Measurements from ENCODE around the gene ZWILCH.
A peak's percentile ranks its signal among the peaks of the same experiment; 100 is the strongest.

Gene ZWILCH

DNA sequence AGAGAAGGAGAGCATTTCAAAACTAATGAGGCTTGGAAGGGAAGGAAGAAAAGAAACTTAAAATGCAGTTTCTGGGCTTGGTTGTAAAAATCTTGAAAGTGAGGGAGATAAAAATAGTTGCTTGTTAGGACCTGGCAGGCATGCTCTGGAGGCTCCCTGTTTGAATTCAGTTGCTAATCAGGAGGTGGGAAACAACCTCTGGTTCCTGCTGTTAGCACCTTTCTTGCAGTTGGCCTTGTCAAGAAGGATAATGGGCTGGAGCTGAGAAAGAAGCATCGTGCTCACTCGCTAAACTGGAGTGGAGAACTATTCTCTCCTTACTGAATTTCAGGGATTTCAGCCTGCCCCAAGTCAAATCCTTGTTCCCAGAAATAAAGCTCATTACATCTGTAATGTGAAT lies 31.0 kb upstream of the ZWILCH start:
- peak; percentile 93 for DNase-seq
- no peak overlapping the region for H2BK15ac ChIP-seq (replicated peaks; ENCODE audit: low read depth)
- peaks cover 39% of the 10 kb centered on the region for H3K4me1 ChIP-seq (ENCODE audit: control insufficient read depth, low read depth, low read length)
- H2BK120ac ChIP-seq (ENCODE audit: low read depth, low read length) = peak overlapping the region; percentile 28
- peak overlapping the region; percentile 99 for H2BK5ac ChIP-seq (ENCODE audit: low read length)
- peak overlapping the region; percentile 98 for H2AK5ac ChIP-seq (ENCODE audit: low read length)
- H3K56ac ChIP-seq (ENCODE audit: low read length) = peak overlapping the region; percentile 90
- H3K18ac ChIP-seq (ENCODE audit: low read length) = peak overlapping the region; percentile 99
- WGBS (ENCODE audit: extremely low coverage, insufficient coverage, low lambda C conversion rate) = no CpG with 5 or more reads among the region's 2 CpGs
- peak overlapping the region; percentile 97 for H3K27ac ChIP-seq (ENCODE audit: low read depth, low read length)
- H4K5ac ChIP-seq (ENCODE audit: low read length) = peak overlapping the region; percentile 17
- peaks cover 23% of the 10 kb centered on the region for H3K79me1 ChIP-seq (ENCODE audit: low read length)
- H3K9ac ChIP-seq (ENCODE audit: low read length) = peak overlapping the region; percentile 69
- H3K4me2 ChIP-seq (ENCODE audit: low read length) = peak overlapping the region; percentile 15
- peak overlapping the region; percentile 72 for H3K23ac ChIP-seq (ENCODE audit: low read length)
- no peak overlapping the region for H4K8ac ChIP-seq (ENCODE audit: low read depth, low read length)
- no peaks in the 10 kb centered on the region for H3K27me3 ChIP-seq (ENCODE audit: insufficient read depth, low read length, poor library complexity)
- H3K4ac ChIP-seq (ENCODE audit: low read depth, low read length) = peak overlapping the region; percentile 88
- H3K79me2 ChIP-seq (ENCODE audit: control insufficient read depth, insufficient read depth, low read length) = peaks cover 10% of the 10 kb centered on the region
- no peak overlapping the region for H3K4me3 ChIP-seq (ENCODE audit: low read length)
- no peaks in the 10 kb centered on the region for H3K36me3 ChIP-seq (ENCODE audit: control insufficient read depth, insufficient read depth, low read length)

DNA sequence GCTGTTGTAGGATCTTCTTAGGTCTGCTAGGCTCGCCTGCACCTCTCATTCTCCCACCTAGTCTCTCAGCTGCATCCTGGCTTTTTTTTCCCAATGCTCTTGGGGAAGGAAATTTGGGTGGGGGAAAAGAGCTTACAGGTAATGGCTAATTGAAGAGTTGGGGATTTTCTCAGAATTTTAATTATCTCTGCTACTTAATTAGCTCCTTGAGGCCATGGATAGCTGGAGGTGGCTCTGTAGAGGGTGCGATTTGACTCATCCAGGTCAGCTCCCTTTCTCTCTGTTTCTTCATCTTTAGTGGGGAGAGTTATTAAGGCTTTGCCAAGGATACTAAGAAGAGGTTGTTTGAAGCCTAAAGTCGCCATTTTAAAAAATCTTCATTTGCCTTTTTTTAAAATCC lies 30.2 kb upstream of the ZWILCH start:
- H3K4me1 ChIP-seq (ENCODE audit: control insufficient read depth, low read depth, low read length) = peaks cover 39% of the 10 kb centered on the region
- H3K4me2 ChIP-seq (ENCODE audit: low read length) = no peak overlapping the region
- no peaks in the 10 kb centered on the region for H3K27me3 ChIP-seq (ENCODE audit: insufficient read depth, low read length, poor library complexity)
- WGBS (ENCODE audit: extremely low coverage, insufficient coverage, low lambda C conversion rate) = no CpG with 5 or more reads among the region's 3 CpGs
- H2AK5ac ChIP-seq (ENCODE audit: low read length) = no peak overlapping the region
- no peak overlapping the region for H3K23ac ChIP-seq (ENCODE audit: low read length)
- H3K36me3 ChIP-seq (ENCODE audit: control insufficient read depth, insufficient read depth, low read length) = no peaks in the 10 kb centered on the region
- H4K8ac ChIP-seq (ENCODE audit: low read depth, low read length) = no peak overlapping the region
- peaks cover 10% of the 10 kb centered on the region for H3K79me2 ChIP-seq (ENCODE audit: control insufficient read depth, insufficient read depth, low read length)
- H3K56ac ChIP-seq (ENCODE audit: low read length) = peak overlapping the region; percentile 85
- no peak overlapping the region for H3K4ac ChIP-seq (ENCODE audit: low read depth, low read length)
- no peak overlapping the region for H4K5ac ChIP-seq (ENCODE audit: low read length)
- H2BK120ac ChIP-seq (ENCODE audit: low read depth, low read length) = peak overlapping the region; percentile 28
- DNase-seq = no peak
- H3K27ac ChIP-seq (ENCODE audit: low read depth, low read length) = peak overlapping the region; percentile 97
- H3K9ac ChIP-seq (ENCODE audit: low read length) = peak overlapping the region; percentile 65
- H2BK5ac ChIP-seq (ENCODE audit: low read length) = peak overlapping the region; percentile 96
- peaks cover 26% of the 10 kb centered on the region for H3K79me1 ChIP-seq (ENCODE audit: low read length)
- peak overlapping the region; percentile 86 for H3K18ac ChIP-seq (ENCODE audit: low read length)
- H2BK15ac ChIP-seq (replicated peaks; ENCODE audit: low read depth) = no peak overlapping the region
- H3K4me3 ChIP-seq (ENCODE audit: low read length) = no peak overlapping the region

DNA sequence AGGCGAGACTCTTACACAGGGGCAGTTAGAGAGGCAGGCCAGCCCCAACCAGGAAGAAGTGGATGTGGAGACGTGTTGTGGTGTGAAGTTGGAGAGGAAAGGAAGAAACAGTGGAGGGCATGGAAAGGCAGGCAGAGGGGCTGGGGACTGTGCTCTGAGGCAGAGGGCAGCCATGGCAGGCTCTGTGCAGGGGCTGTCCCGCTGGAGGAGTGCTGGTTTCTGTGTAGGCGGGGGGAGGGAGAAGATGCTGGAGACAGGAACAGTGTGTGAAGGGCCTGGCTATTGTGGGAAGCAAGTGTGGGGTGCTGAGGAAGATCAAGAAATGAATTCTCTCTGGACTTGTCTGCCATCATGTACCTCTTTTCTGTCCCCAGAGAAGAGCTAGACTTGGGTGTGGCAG lies 28.6 kb upstream of the ZWILCH start:
- H3K4me3 ChIP-seq (ENCODE audit: low read length) = no peak overlapping the region
- H3K4me1 ChIP-seq (ENCODE audit: control insufficient read depth, low read depth, low read length) = peaks cover 35% of the 10 kb centered on the region
- H3K27me3 ChIP-seq (ENCODE audit: insufficient read depth, low read length, poor library complexity) = no peaks in the 10 kb centered on the region
- H3K23ac ChIP-seq (ENCODE audit: low read length) = peak overlapping the region; percentile 59
- H3K79me2 ChIP-seq (ENCODE audit: control insufficient read depth, insufficient read depth, low read length) = peaks cover 10% of the 10 kb centered on the region
- H2AK5ac ChIP-seq (ENCODE audit: low read length) = peak overlapping the region; percentile 97
- H3K27ac ChIP-seq (ENCODE audit: low read depth, low read length) = peak overlapping the region; percentile 31
- H2BK5ac ChIP-seq (ENCODE audit: low read length) = peak overlapping the region; percentile 97
- no peak overlapping the region for H2BK15ac ChIP-seq (replicated peaks; ENCODE audit: low read depth)
- H3K4ac ChIP-seq (ENCODE audit: low read depth, low read length) = peak overlapping the region; percentile 22
- DNase-seq = no peak
- no peak overlapping the region for H4K5ac ChIP-seq (ENCODE audit: low read length)
- H3K79me1 ChIP-seq (ENCODE audit: low read length) = peaks cover 26% of the 10 kb centered on the region
- H4K8ac ChIP-seq (ENCODE audit: low read depth, low read length) = no peak overlapping the region
- peaks cover 2% of the 10 kb centered on the region for H3K36me3 ChIP-seq (ENCODE audit: control insufficient read depth, insufficient read depth, low read length)
- no peak overlapping the region for H3K4me2 ChIP-seq (ENCODE audit: low read length)
- H3K9ac ChIP-seq (ENCODE audit: low read length) = peak overlapping the region; percentile 64
- H2BK120ac ChIP-seq (ENCODE audit: low read depth, low read length) = no peak overlapping the region
- WGBS (ENCODE audit: extremely low coverage, insufficient coverage, low lambda C conversion rate) = no CpG with 5 or more reads among the region's 4 CpGs
- peak overlapping the region; percentile 75 for H3K56ac ChIP-seq (ENCODE audit: low read length)
- peak overlapping the region; percentile 43 for H3K18ac ChIP-seq (ENCODE audit: low read length)

DNA sequence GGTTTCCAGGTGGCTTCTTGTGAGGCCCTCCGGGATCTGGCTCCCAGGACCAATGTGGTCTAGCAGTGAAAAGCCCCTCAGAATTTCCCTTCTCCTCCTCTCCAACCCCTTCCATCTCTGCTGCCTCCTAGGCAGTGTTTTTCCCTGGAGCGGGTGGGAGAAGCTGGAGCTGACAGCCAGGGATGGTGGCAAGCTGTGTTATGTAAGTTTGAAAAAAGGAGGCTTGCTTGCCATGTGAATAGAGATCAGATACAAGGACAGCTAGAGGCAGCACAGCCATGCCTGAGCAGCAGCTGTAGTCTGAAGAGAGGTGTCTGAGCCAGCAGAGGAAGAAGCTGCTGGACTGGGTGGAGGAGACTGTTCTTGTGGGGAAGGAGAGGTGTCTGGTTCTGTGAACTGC lies 28.1 kb upstream of the ZWILCH start:
- peaks cover 2% of the 10 kb centered on the region for H3K36me3 ChIP-seq (ENCODE audit: control insufficient read depth, insufficient read depth, low read length)
- peak overlapping the region; percentile 75 for H3K56ac ChIP-seq (ENCODE audit: low read length)
- H3K27ac ChIP-seq (ENCODE audit: low read depth, low read length) = no peak overlapping the region
- WGBS (ENCODE audit: extremely low coverage, insufficient coverage, low lambda C conversion rate) = no CpG with 5 or more reads among the region's 2 CpGs
- H2AK5ac ChIP-seq (ENCODE audit: low read length) = peak overlapping the region; percentile 97
- H3K18ac ChIP-seq (ENCODE audit: low read length) = peak overlapping the region; percentile 0
- no peak overlapping the region for H4K8ac ChIP-seq (ENCODE audit: low read depth, low read length)
- peak overlapping the region; percentile 59 for H3K23ac ChIP-seq (ENCODE audit: low read length)
- DNase-seq = no peak
- H2BK120ac ChIP-seq (ENCODE audit: low read depth, low read length) = no peak overlapping the region
- peak overlapping the region; percentile 64 for H3K9ac ChIP-seq (ENCODE audit: low read length)
- no peak overlapping the region for H2BK15ac ChIP-seq (replicated peaks; ENCODE audit: low read depth)
- no peak overlapping the region for H4K5ac ChIP-seq (ENCODE audit: low read length)
- no peak overlapping the region for H3K4me3 ChIP-seq (ENCODE audit: low read length)
- no peak overlapping the region for H3K4me2 ChIP-seq (ENCODE audit: low read length)
- no peaks in the 10 kb centered on the region for H3K27me3 ChIP-seq (ENCODE audit: insufficient read depth, low read length, poor library complexity)
- peaks cover 10% of the 10 kb centered on the region for H3K79me2 ChIP-seq (ENCODE audit: control insufficient read depth, insufficient read depth, low read length)
- H3K4me1 ChIP-seq (ENCODE audit: control insufficient read depth, low read depth, low read length) = peaks cover 34% of the 10 kb centered on the region
- peaks cover 26% of the 10 kb centered on the region for H3K79me1 ChIP-seq (ENCODE audit: low read length)
- H3K4ac ChIP-seq (ENCODE audit: low read depth, low read length) = peak overlapping the region; percentile 39
- H2BK5ac ChIP-seq (ENCODE audit: low read length) = peak overlapping the region; percentile 97

DNA sequence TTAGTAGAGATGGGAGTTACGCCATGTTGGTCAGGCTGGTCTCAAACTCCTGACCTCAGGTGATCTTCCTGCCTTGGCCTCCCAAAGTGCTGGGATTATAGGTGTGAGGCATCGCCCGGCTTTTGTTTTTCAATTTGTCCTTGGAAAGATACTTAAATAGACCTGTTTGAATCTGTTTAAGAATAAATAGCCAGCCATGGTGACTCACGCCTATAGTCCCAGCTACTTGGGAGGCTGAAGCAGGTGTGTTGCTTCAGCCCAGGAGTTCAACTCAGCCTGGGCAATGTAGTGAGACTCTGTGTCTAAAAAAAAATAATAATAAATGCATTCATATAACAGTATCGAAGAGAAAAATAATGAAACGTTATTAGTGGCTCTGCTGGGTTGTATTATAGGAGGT lies 24.9 kb upstream of the ZWILCH start:
- peaks cover 10% of the 10 kb centered on the region for H3K79me2 ChIP-seq (ENCODE audit: control insufficient read depth, insufficient read depth, low read length)
- no peak overlapping the region for H3K4me3 ChIP-seq (ENCODE audit: low read length)
- H4K5ac ChIP-seq (ENCODE audit: low read length) = no peak overlapping the region
- no peak overlapping the region for H2AK5ac ChIP-seq (ENCODE audit: low read length)
- H3K4me1 ChIP-seq (ENCODE audit: control insufficient read depth, low read depth, low read length) = peaks cover 19% of the 10 kb centered on the region
- no peak overlapping the region for H3K4me2 ChIP-seq (ENCODE audit: low read length)
- peaks cover 5% of the 10 kb centered on the region for H3K36me3 ChIP-seq (ENCODE audit: control insufficient read depth, insufficient read depth, low read length)
- no peaks in the 10 kb centered on the region for H3K27me3 ChIP-seq (ENCODE audit: insufficient read depth, low read length, poor library complexity)
- no peak overlapping the region for H2BK5ac ChIP-seq (ENCODE audit: low read length)
- peaks cover 32% of the 10 kb centered on the region for H3K79me1 ChIP-seq (ENCODE audit: low read length)
- no peak for DNase-seq
- no peak overlapping the region for H3K56ac ChIP-seq (ENCODE audit: low read length)
- H3K4ac ChIP-seq (ENCODE audit: low read depth, low read length) = no peak overlapping the region
- no peak overlapping the region for H3K23ac ChIP-seq (ENCODE audit: low read length)
- H4K8ac ChIP-seq (ENCODE audit: low read depth, low read length) = no peak overlapping the region
- no peak overlapping the region for H3K9ac ChIP-seq (ENCODE audit: low read length)
- no peak overlapping the region for H3K27ac ChIP-seq (ENCODE audit: low read depth, low read length)
- no peak overlapping the region for H2BK15ac ChIP-seq (replicated peaks; ENCODE audit: low read depth)
- no peak overlapping the region for H3K18ac ChIP-seq (ENCODE audit: low read length)
- WGBS (ENCODE audit: extremely low coverage, insufficient coverage, low lambda C conversion rate) = 100% methylated on average over 2 of the region's 6 CpGs
- H2BK120ac ChIP-seq (ENCODE audit: low read depth, low read length) = no peak overlapping the region

All from mesendoderm (in vitro differentiated cells).